Gastrocnemius medialis (tissue), 4 donors: ENCODE data around the gene ALX4.

Experiments used
- CTCF ChIP-seq, 5 experiments: fragments of 450-650 bp in 3 of 5; fragments of 200-600 bp in 2 of 5; sonication (generic) in 2 of 5; IDR thresholded peaks in 4 of 5; conservative IDR thresholded peaks in 1 of 5; 1 replicate in 4 of 5; 2 replicates in 1 of 5; pipeline ENCODE4 v1.5.1; 2016 to 2019; ENCODE audit warnings: antibody characterized with exemption in 5 of 5, mild to moderate bottlenecking in 3 of 5, moderate library complexity in 3 of 5
- POLR2A ChIP-seq, 2 donors: fragments of 450-650 bp; IDR thresholded peaks; one replicate each; pipeline ENCODE4 v1.6.1; 2017; ENCODE audit warnings: antibody characterized with exemption in 2 of 2, mild to moderate bottlenecking in 2 of 2, moderate library complexity in 2 of 2

DNA sequence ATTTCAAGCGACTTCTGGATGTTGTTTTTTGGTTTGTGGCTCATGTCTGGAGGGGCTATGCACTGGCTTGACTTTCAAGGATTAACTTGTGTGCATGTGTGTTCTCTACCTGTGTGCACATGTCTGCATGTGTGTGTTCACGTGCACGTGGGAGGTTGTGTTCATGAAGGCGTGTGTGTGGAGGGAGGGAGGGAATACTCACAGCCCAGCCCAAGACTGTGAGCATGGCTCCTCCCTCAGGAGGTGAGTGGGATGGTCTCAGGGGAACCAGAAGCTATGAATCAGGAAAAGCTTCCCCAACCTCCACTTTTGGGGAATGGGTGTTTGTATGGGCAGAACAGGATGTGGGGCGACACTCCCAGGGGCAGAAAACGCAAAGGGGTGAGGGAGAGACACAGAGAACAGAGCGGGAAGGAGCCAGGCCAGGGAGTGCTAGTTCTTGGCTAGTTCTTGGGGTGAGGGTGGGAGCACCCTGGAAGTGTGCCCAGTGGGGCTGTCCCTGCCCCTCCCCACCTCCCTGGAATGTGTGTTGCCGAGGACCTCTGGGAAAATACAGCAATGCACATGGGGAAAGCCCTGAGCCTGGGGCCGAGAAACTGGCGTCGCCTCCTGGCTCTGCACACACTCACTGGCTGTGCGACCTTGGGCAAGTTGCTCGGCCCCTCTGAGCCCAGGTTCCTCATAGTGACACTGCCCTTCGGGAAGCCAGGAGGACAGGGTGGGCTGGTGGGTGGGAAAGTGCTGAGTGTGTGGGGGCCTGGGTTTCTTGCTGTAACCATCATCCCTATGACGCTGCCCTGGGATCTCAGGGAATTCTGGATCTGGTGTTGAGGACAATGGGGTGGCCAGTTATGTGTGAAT, 16.9 kb upstream of the ALX4 start:
- TF ChIP-seq CTCF (IDR thresholded peaks at IDR 0.05 in 4 of 5, conservative IDR thresholded peaks at IDR 0.05 in 1 of 5) (no peak), POLR2A (IDR thresholded peaks at IDR 0.05) (no peak)
